NCI-H1694 (cell line): Measurements from ENCODE around the gene TCF4.

ENCODE experiments used
- DNase-seq: peaks from one replicate; lab custom pipeline; 2025; lab: John Stamatoyannopoulos, UW

TCF4 gene

GRCh38 chr18:55546851-55547704 is 40.9 kb downstream of the TCF4 start:
- no peak for DNase-seq

GRCh38 chr18:55544014-55544413 is 44.0 kb downstream of the TCF4 start:
- no peak for DNase-seq

GRCh38 chr18:55543130-55543704 is 44.8 kb downstream of the TCF4 start:
- DNase-seq, result no peak

GRCh38 chr18:55541571-55541970 is 46.4 kb downstream of the TCF4 start:
- no peak for DNase-seq

GRCh38 chr18:55539240-55539639 is 48.8 kb downstream of the TCF4 start:
- DNase-seq, result no peak

GRCh38 chr18:55534996-55535395 is 53.0 kb downstream of the TCF4 start:
- no peak for DNase-seq

- no peak for DNase-seq
Measured at GRCh38 chr18:55534547-55534946, 53.4 kb downstream of the TCF4 start.

GRCh38 chr18:55530166-55530565 is 57.8 kb downstream of the TCF4 start:
- no peak for DNase-seq

GRCh38 chr18:55529581-55529980 is 58.4 kb downstream of the TCF4 start:
- no peak for DNase-seq

- no peak for DNase-seq
Measured at GRCh38 chr18:55525845-55526244, 62.1 kb downstream of the TCF4 start.

- no peak for DNase-seq
Measured at GRCh38 chr18:55524353-55525073, 63.5 kb downstream of the TCF4 start.

- no peak for DNase-seq
Measured at GRCh38 chr18:55523001-55523400, 65.0 kb downstream of the TCF4 start.

- DNase-seq, result no peak
Measured at GRCh38 chr18:55522011-55522410, 66.0 kb downstream of the TCF4 start.

- no peak for DNase-seq
Measured at GRCh38 chr18:55517055-55517454, 70.9 kb downstream of the TCF4 start.

GRCh38 chr18:55515941-55516710 is 71.9 kb downstream of the TCF4 start:
- DNase-seq, result no peak

- DNase-seq, result no peak
Measured at GRCh38 chr18:55515214-55515613, 72.8 kb downstream of the TCF4 start.

GRCh38 chr18:55513161-55513560 is 74.8 kb downstream of the TCF4 start:
- no peak for DNase-seq

- DNase-seq, result no peak
Measured at GRCh38 chr18:55511277-55511676, 76.7 kb downstream of the TCF4 start.

GRCh38 chr18:55510809-55511208 is 77.2 kb downstream of the TCF4 start:
- no peak for DNase-seq

GRCh38 chr18:55509631-55510324 is 78.2 kb downstream of the TCF4 start:
- DNase-seq, result no peak

GRCh38 chr18:55508651-55509050 is 79.3 kb downstream of the TCF4 start:
- no peak for DNase-seq

- no peak for DNase-seq
Measured at GRCh38 chr18:55506074-55506473, 81.9 kb downstream of the TCF4 start.
